ENCODE measurements around the gene DHRS7C. TPM values are rescaled to one million over a fixed set of nuclear protein-coding genes. Genes with fewer than 3 reads are reported as not detected.

Gene DHRS7C
- total and polyA plus RNA-seq, 5 experiments from 2014 or later = not detected

DNA sequence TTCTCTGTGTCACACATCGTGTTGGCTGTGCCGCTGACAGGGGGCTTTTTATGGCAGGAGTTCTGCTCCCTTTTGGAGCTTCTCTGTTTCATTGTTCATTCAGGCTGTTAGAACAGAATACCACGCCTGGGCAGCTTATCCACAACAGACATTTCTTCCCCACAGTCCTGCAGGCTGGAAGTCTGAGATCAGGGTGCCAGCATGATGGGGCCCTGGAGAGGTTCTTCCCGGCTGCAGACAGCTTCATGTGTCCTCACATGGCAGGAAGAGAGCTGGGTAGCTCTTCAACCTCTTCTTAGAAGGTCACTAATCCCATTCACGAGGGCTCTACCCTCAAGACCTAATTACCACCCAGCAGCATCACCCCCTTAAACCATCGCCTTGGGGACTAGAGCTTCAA is 65.1 kb downstream of the DHRS7C start:
- Mint-ChIP-seq H3K4me3 (no peak overlapping the region), H3K27ac (no peak overlapping the region), H3K36me3 (no peaks in the 10 kb centered on the region), H3K9me3 (no peaks in the 10 kb centered on the region), H3K4me1 (no peaks in the 10 kb centered on the region), H3K27me3 (peaks cover 0 to 12% (median 9%) of the 10 kb centered on the region in 5 donors)
- POLR2A ChIA-PET = no interaction called here
- DNase-seq (no peak), ATAC-seq (no peak)

DNA sequence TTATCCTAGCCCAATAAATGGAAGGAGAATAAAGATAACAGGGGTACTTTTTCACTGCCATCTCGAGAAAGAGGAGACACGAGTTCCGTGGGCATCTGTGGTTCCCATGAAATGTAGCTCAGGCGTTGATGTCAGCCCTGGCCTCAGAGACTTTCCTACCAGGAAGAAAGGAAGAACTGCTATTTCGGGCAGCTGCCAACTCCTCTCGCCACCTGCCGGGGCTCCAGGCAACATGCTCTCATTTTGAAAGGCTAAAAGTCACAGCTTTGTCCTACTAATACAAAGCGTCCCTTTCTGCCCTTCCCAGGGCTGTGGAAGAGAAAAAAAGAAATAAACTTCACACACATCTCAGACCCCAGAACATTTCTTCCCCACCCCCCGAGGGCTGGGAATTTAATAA is 65.8 kb downstream of the DHRS7C start:
- H3K4me3 Mint-ChIP-seq = no peak overlapping the region
- H3K27ac Mint-ChIP-seq = no peak overlapping the region
- no peak for DNase-seq

More for the DNA sequence above, 65.8 kb downstream of the DHRS7C start:
- H3K27me3 Mint-ChIP-seq = peaks cover 0 to 12% (median 6%) of the 10 kb centered on the region in 5 donors
- no peaks in the 10 kb centered on the region for H3K36me3 Mint-ChIP-seq
- POLR2A ChIA-PET = no interaction called here
- H3K9me3 Mint-ChIP-seq = no peaks in the 10 kb centered on the region
- ATAC-seq = no peak
- no peaks in the 10 kb centered on the region for H3K4me1 Mint-ChIP-seq

Other genes starting within 250 kb of the DHRS7C start
- gene STX8, start 215.8 kb downstream of the DHRS7C start, total RNA-seq = 10 to 100 TPM; 38.2 to 42.0 TPM
- gene STX8, start 215.8 kb downstream of the DHRS7C start, polyA plus RNA-seq = 100 to 1,000 TPM; 114 to 167 (median 146) TPM
- gene CFAP52, start 214.9 kb downstream of the DHRS7C start, total RNA-seq = not detected
- gene CFAP52, start 214.9 kb downstream of the DHRS7C start, polyA plus RNA-seq = not detected
- gene USP43, start 146.1 kb downstream of the DHRS7C start, total RNA-seq = under 1 TPM in 1 of 2 experiments, not detected in 1; 0.10 TPM
- gene USP43, start 146.1 kb downstream of the DHRS7C start, polyA plus RNA-seq = not detected
- gene GSG1L2, start 30.5 kb upstream of the DHRS7C start, total RNA-seq = not detected
- gene GSG1L2, start 30.5 kb upstream of the DHRS7C start, polyA plus RNA-seq = not detected
- not detected for gene GLP2R, start 34.3 kb upstream of the DHRS7C start, total RNA-seq
- gene GLP2R, start 34.3 kb upstream of the DHRS7C start, polyA plus RNA-seq = not detected
- not detected for gene RCVRN, start 113.7 kb upstream of the DHRS7C start, total RNA-seq
- gene RCVRN, start 113.7 kb upstream of the DHRS7C start, polyA plus RNA-seq = not detected

Data from naive thymus-derived CD8-positive, alpha-beta T cell (primary cell).